ENCODE measurements around the gene PLCH2. TPM values are rescaled to one million over a fixed set of nuclear protein-coding genes. Genes with fewer than 3 reads are reported as not detected.

Gene PLCH2
- total and polyA plus RNA-seq, 2 donors (not counting 3 experiments of a cell fraction or from before 2014, with no cell fraction given), result 0.19 to 0.31 TPM

DNA sequence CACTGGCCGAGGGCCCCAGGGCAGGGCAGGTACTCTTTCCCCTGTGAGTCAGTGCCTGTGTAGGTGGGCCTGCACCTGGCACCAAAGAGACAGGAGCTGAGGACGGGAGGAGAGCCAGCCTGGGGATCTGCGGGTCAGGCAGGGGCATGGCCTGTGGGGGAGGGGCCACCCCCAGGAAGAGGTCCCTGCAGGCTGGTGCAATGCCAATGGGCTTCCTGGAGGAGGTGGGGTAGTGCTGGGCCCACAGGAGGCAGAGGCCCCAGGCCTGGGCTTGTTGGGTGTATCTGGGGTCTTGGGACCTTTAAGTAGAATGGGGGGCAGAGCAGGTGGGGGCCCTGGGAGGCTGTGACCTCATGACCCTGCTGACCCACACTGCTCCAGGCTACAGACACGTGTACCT lies 23.2 kb downstream of the PLCH2 start:
- Histone ChIP-seq H3K9ac (replicated peaks; ENCODE audit: extremely low read depth, insufficient read depth, low read length) (no peak overlapping the region), H4K20me1 (replicated peaks; ENCODE audit: control insufficient read depth, extremely low read depth, insufficient read depth, low read length) (no peaks in the 10 kb centered on the region), H3K4me3 (replicated peaks in 1 of 3; ENCODE audit: insufficient read depth in 1 of 3, low read depth in 1 of 3, low read length in 3 of 3) (no peak overlapping the region), H3K9me1 (replicated peaks; ENCODE audit: control insufficient read depth, extremely low read depth, insufficient read depth, low read length) (no peaks in the 10 kb centered on the region), H2AFZ (ENCODE audit: low read depth, low read length) (no peak overlapping the region), H3K36me3 (ENCODE audit: control insufficient read depth in 2 of 2, extremely low read depth in 1 of 2, insufficient read depth in 2 of 2, low read length in 2 of 2) (no peaks in the 10 kb centered on the region), H3K9me3 (replicated peaks; ENCODE audit: control insufficient read depth, insufficient read depth, low read length) (no peaks in the 10 kb centered on the region), H3K79me2 (ENCODE audit: control insufficient read depth, insufficient read depth, low read length) (no peaks in the 10 kb centered on the region), H3K27me3 (ENCODE audit: control insufficient read depth in 2 of 2, insufficient read depth in 2 of 2, low read length in 2 of 2) (no peaks in the 10 kb centered on the region), H3K4me2 (ENCODE audit: insufficient read depth, low read length) (no peak overlapping the region), H3K27ac (ENCODE audit: insufficient read depth, low read depth, low read length) (no peak overlapping the region), H3K4me1 (ENCODE audit: control insufficient read depth, extremely low read depth, insufficient read depth, low read length) (no peaks in the 10 kb centered on the region)
- dilution Hi-C loops (cut with MboI; ENCODE audit: extremely low pct_ligation_motif_present, low sequenced_read_pairs), result no loop called here
- TF ChIP-seq POLR2AphosphoS5 (IDR thresholded peaks at IDR 0.05; ENCODE audit: insufficient read depth, low read depth, low read length) (no peak), POLR2A (IDR thresholded peaks at IDR 0.05; ENCODE audit: low read depth, low read length) (no peak)
- no TSS peak for BruUV-seq (replicated peaks)
- no peak for FAIRE-seq
- intact Hi-C loops (cut with micrococcal nuclease), result no loop called here
- POLR2A ChIA-PET, result no interaction called here
- DNase-seq (ENCODE audit: low read depth, low spot score), result no peak
- CTCF ChIA-PET, result no interaction called here

DNA sequence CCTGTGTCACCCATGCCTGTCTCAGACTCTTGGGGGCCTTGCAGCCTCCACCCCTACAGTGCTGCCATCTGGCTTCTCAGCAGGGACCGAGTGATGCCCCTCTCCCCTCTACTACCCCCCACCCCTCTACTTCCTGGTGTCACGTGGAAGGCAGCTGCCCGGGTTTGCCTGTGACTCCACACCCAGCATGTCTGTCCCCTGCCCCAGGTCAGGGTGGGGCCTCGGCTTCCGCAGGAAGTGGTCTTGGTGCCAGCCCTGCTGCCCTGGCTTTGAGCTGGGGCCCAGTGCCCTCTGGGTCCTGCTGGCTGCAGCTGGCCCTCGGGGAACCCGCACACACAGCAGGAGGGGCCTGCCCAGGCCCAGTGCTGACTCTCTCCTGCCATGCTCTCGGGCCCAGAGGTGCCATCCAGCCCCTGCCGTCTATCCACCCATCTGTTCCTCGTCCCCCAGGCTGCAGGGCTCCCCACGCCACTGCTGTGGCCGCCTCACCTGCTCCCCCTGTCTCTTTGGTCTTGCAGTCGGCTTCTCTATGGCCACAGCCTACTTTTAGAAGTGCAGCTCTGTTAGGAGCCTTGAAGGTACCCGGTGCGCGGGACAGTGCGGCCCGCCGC lies 24.0 kb downstream of the PLCH2 start:
- intact Hi-C loops (cut with micrococcal nuclease), result no loop called here
- no TSS peak for BruUV-seq (replicated peaks)
- H3K4me1 ChIP-seq (ENCODE audit: control insufficient read depth, extremely low read depth, insufficient read depth, low read length), result no peaks in the 10 kb centered on the region
- TF ChIP-seq JUN (IDR thresholded peaks at IDR 0.05; ENCODE audit: borderline replicate concordance, insufficient read depth, insufficient read length, low read depth) (no peak), EZH2 (IDR thresholded peaks at IDR 0.05; ENCODE audit: borderline replicate concordance, low read depth, low read length, severe bottlenecking) (no peak), FOS (IDR thresholded peaks at IDR 0.05; ENCODE audit: borderline replicate concordance, insufficient read depth, low read length) (no peak), POLR2A (IDR thresholded peaks at IDR 0.05; ENCODE audit: low read depth, low read length) (no peak), MYC (IDR thresholded peaks at IDR 0.05; ENCODE audit: low read depth, low read length) (no peak), GATA2 (IDR thresholded peaks at IDR 0.05; ENCODE audit: insufficient read depth, insufficient read length, low read depth, low read length) (no peak), POLR2AphosphoS5 (IDR thresholded peaks at IDR 0.05; ENCODE audit: insufficient read depth, low read depth, low read length) (no peak)
- TF ChIP-seq, protein P1, sequence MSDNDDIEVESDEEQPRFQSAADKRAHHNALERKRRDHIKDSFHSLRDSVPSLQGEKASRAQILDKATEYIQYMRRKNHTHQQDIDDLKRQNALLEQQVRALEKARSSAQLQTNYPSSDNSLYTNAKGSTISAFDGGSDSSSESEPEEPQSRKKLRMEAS (IDR thresholded peaks at IDR 0.05; ENCODE audit: insufficient read depth, insufficient read length), result no peak
- TF ChIP-seq, protein P2, sequence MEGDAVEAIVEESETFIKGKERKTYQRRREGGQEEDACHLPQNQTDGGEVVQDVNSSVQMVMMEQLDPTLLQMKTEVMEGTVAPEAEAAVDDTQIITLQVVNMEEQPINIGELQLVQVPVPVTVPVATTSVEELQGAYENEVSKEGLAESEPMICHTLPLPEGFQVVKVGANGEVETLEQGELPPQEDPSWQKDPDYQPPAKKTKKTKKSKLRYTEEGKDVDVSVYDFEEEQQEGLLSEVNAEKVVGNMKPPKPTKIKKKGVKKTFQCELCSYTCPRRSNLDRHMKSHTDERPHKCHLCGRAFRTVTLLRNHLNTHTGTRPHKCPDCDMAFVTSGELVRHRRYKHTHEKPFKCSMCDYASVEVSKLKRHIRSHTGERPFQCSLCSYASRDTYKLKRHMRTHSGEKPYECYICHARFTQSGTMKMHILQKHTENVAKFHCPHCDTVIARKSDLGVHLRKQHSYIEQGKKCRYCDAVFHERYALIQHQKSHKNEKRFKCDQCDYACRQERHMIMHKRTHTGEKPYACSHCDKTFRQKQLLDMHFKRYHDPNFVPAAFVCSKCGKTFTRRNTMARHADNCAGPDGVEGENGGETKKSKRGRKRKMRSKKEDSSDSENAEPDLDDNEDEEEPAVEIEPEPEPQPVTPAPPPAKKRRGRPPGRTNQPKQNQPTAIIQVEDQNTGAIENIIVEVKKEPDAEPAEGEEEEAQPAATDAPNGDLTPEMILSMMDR (IDR thresholded peaks at IDR 0.05; ENCODE audit: extremely low read depth in 1 of 2, insufficient read depth in 1 of 2, low read depth in 1 of 2, low read length in 2 of 2), result no peak
- CTCF ChIA-PET, result interaction anchor here (1.2 to 1.6 kb wide), 2 partner anchors 9 to 12 kb away, joined by 3 to 4 read pairs; no protein-coding TSS in a partner anchor
- FAIRE-seq (no peak), DNase-seq (ENCODE audit: low read depth, low spot score) (no peak)
- no peak overlapping the region for H3K9ac ChIP-seq (replicated peaks; ENCODE audit: extremely low read depth, insufficient read depth, low read length)
- no peaks in the 10 kb centered on the region for H3K27me3 ChIP-seq (ENCODE audit: control insufficient read depth in 2 of 2, insufficient read depth in 2 of 2, low read length in 2 of 2)
- no peaks in the 10 kb centered on the region for H4K20me1 ChIP-seq (replicated peaks; ENCODE audit: control insufficient read depth, extremely low read depth, insufficient read depth, low read length)
- H3K4me2 ChIP-seq (ENCODE audit: insufficient read depth, low read length), result no peak overlapping the region
- POLR2A ChIA-PET, result no interaction called here
- H3K79me2 ChIP-seq (ENCODE audit: control insufficient read depth, insufficient read depth, low read length), result no peaks in the 10 kb centered on the region
- H3K4me3 ChIP-seq (replicated peaks in 1 of 3; ENCODE audit: insufficient read depth in 1 of 3, low read depth in 1 of 3, low read length in 3 of 3), result no peak overlapping the region
- H3K9me1 ChIP-seq (replicated peaks; ENCODE audit: control insufficient read depth, extremely low read depth, insufficient read depth, low read length), result no peaks in the 10 kb centered on the region
- H2AFZ ChIP-seq (ENCODE audit: low read depth, low read length), result no peak overlapping the region
- dilution Hi-C loops (cut with MboI; ENCODE audit: extremely low pct_ligation_motif_present, low sequenced_read_pairs), result no loop called here
- no peaks in the 10 kb centered on the region for H3K36me3 ChIP-seq (ENCODE audit: control insufficient read depth in 2 of 2, extremely low read depth in 1 of 2, insufficient read depth in 2 of 2, low read length in 2 of 2)
- H3K27ac ChIP-seq (ENCODE audit: insufficient read depth, low read depth, low read length), result no peak overlapping the region
- no peaks in the 10 kb centered on the region for H3K9me3 ChIP-seq (replicated peaks; ENCODE audit: control insufficient read depth, insufficient read depth, low read length)

All from endothelial cell of umbilical vein (primary cell).